IMR-90 (cell line): Measurements from ENCODE around the gene MOB2. TPM values are rescaled to one million over a fixed set of nuclear protein-coding genes. Genes with fewer than 3 reads are reported as not detected.

Experiments
- ATAC-seq: fragments of 200-7000 bp; cut with Tn5 transposase; 2 replicates; pipeline ENCODE4 v1.9.1; 2020; ENCODE audit warnings: low read depth, mild to moderate bottlenecking, moderate library complexity
- BruUV-seq: library from RNA; stranded (reverse); fragments of 400-500 nt; replicated peaks from 2 replicates; lab custom pipeline; 2021; lab: Mats Ljungman, UMichigan
- CTCF ChIA-PET: fragments of 300-600 bp; formaldehyde crosslinking; extraction: SDS; loops from one replicate; lab custom pipeline; 2021; ENCODE audit warnings: antibody characterized with exemption; lab: Yijun Ruan, JAX
- POLR2A ChIA-PET: fragments of 300-600 bp; sonication (Branson Sonifier 250); formaldehyde crosslinking; loops from one replicate; lab custom pipeline; 2022; ENCODE audit warnings: antibody characterized with exemption; ENCODE audit not compliant: unreplicated experiment; lab: Charles Lee
- DNase-seq: peaks from one replicate; pipeline ENCODE4 v3.0.0; 2013
- H2AFZ ChIP-seq: replicated peaks from 2 replicates; pipeline ENCODE3; 2013; ENCODE audit warnings: low read length, mild to moderate bottlenecking; ENCODE audit not compliant: poor library complexity
- H2AK5ac ChIP-seq: 2 replicates; pipeline ENCODE4 v1.6.1; 2013; ENCODE audit warnings: low read depth, low read length, inconsistent platforms
- H2AK9ac ChIP-seq: replicated peaks from 2 replicates; pipeline ENCODE3; 2013; ENCODE audit warnings: mild to moderate bottlenecking, low read depth, low read length, moderate library complexity; ENCODE audit not compliant: poor library complexity
- H2BK120ac ChIP-seq: 2 replicates; pipeline ENCODE4 v1.6.1; 2013; ENCODE audit warnings: low read depth, low read length, inconsistent platforms
- H2BK15ac ChIP-seq: 3 replicates; pipeline ENCODE4 v1.6.1; 2013; ENCODE audit warnings: low read depth, low read length, inconsistent platforms
- H2BK20ac ChIP-seq: 2 replicates; pipeline ENCODE4 v1.6.1; 2013; ENCODE audit warnings: low read depth, mild to moderate bottlenecking, inconsistent platforms, low read length, moderate library complexity
- H2BK5ac ChIP-seq: 2 replicates; pipeline ENCODE4 v1.6.1; 2013; ENCODE audit warnings: mild to moderate bottlenecking, low read depth, low read length, inconsistent platforms; ENCODE audit not compliant: poor library complexity, severe bottlenecking
- H3K14ac ChIP-seq: replicated peaks from 2 replicates; pipeline ENCODE4 v1.6.1; 2013; ENCODE audit warnings: low read depth, low read length, inconsistent platforms
- H3K18ac ChIP-seq: 2 replicates; pipeline ENCODE4 v1.6.1; 2013; ENCODE audit warnings: low read depth, low read length, control low read depth
- H3K23ac ChIP-seq: 2 replicates; pipeline ENCODE4 v1.6.1; 2013; ENCODE audit warnings: low read depth, low read length, inconsistent platforms
- H3K27ac ChIP-seq: 2 replicates; pipeline ENCODE4 v1.5.1; 2013; ENCODE audit warnings: mild to moderate bottlenecking, control low read depth, low read length; ENCODE audit not compliant: insufficient read depth
- H3K27me3 ChIP-seq: 2 replicates; pipeline ENCODE4 v1.6.1; 2013; ENCODE audit warnings: low read length; ENCODE audit not compliant: control insufficient read depth, insufficient read depth
- H3K36me3 ChIP-seq: 2 replicates; pipeline ENCODE4 v1.6.1; 2013; ENCODE audit warnings: low read length, mixed read lengths; ENCODE audit not compliant: control insufficient read depth, insufficient read depth
- H3K4ac ChIP-seq: 2 replicates; pipeline ENCODE4 v1.6.1; 2013; ENCODE audit warnings: low read depth, low read length, inconsistent platforms
- H3K4me1 ChIP-seq: 2 replicates; pipeline ENCODE4 v1.6.1; 2013; ENCODE audit warnings: low read length, mixed read lengths; ENCODE audit not compliant: control insufficient read depth, insufficient read depth
- H3K4me2 ChIP-seq: 2 replicates; pipeline ENCODE4 v1.6.1; 2013; ENCODE audit warnings: low read depth, mild to moderate bottlenecking, control low read depth, low read length, moderate library complexity
- H3K4me3 ChIP-seq: 2 replicates; pipeline ENCODE4 v1.5.1; 2013; ENCODE audit warnings: low read depth, mild to moderate bottlenecking, control low read depth, low read length, moderate library complexity; ENCODE audit not compliant: insufficient read depth
- H3K56ac ChIP-seq: 2 replicates; pipeline ENCODE4 v1.6.1; 2013; ENCODE audit warnings: low read length, inconsistent platforms; ENCODE audit not compliant: insufficient read depth; ENCODE audit errors: extremely low read depth
- H3K79me1 ChIP-seq, 2 experiments: 2 replicates each; pipeline ENCODE4 v1.6.1; 2013; ENCODE audit warnings: low read length in 2 of 2, inconsistent platforms in 1 of 2, low read depth in 1 of 2
- H3K9ac ChIP-seq: 2 replicates; pipeline ENCODE4 v1.6.1; 2013; ENCODE audit warnings: low read depth, low read length, control low read depth
- H3K9me1 ChIP-seq: 2 replicates; pipeline ENCODE4 v1.6.1; 2013; ENCODE audit warnings: low read length, inconsistent platforms; ENCODE audit not compliant: insufficient read depth
- H3K9me3 ChIP-seq: 2 replicates; pipeline ENCODE4 v1.6.1; 2013; ENCODE audit warnings: low read length; ENCODE audit not compliant: control insufficient read depth, insufficient read depth
- H4K20me1 ChIP-seq: 2 replicates; pipeline ENCODE4 v1.6.1; 2013; ENCODE audit warnings: low read length, inconsistent platforms; ENCODE audit not compliant: insufficient read depth
- H4K5ac ChIP-seq: 2 replicates; pipeline ENCODE4 v1.6.1; 2013; ENCODE audit warnings: mild to moderate bottlenecking, low read depth, low read length, control low read depth
- H4K8ac ChIP-seq, 2 experiments: 2 replicates each; pipeline ENCODE4 v1.6.1; 2013; ENCODE audit warnings: low read depth in 2 of 2, low read length in 2 of 2, control low read depth in 1 of 2, inconsistent platforms in 1 of 2
- H4K91ac ChIP-seq: 2 replicates; pipeline ENCODE4 v1.6.1; 2013; ENCODE audit warnings: low read depth, low read length, inconsistent platforms; ENCODE audit not compliant: insufficient read depth
- FOS ChIP-seq: fragments of 150-350 bp; IDR thresholded peaks from 2 replicates; pipeline ENCODE4 v1.6.1; 2016; ENCODE audit warnings: low read depth, low read length
- MAFK ChIP-seq: IDR thresholded peaks from 2 replicates; pipeline ENCODE4 v1.6.1; 2012; ENCODE audit warnings: low read depth, low read length, improper control_type of control experiment
- NFE2L2 ChIP-seq: fragments of 150-350 bp; IDR thresholded peaks from 2 replicates; pipeline ENCODE4 v1.6.1; 2016; ENCODE audit warnings: low read depth, mild to moderate bottlenecking, low read length
- POLR2A ChIP-seq: IDR thresholded peaks from 2 replicates; pipeline ENCODE4 v1.6.1; 2012; ENCODE audit warnings: mild to moderate bottlenecking, low read depth, low read length
- SMC3 ChIP-seq: fragments of 150-350 bp; IDR thresholded peaks from 2 replicates; pipeline ENCODE4 v1.6.1; 2016; ENCODE audit warnings: low read depth, mild to moderate bottlenecking, antibody characterized with exemption, low read length, moderate library complexity
- WGBS, 2 experiments: methylation state at CpG; one replicate each; pipeline versions ENCODE4 v1.1.5 to v1.1.7; 2013; ENCODE audit warnings: missing lambda C conversion rate in 2 of 2; ENCODE audit not compliant: insufficient read length in 1 of 2; ENCODE audit errors: extremely low coverage in 2 of 2; 5-methylcytosine and 5-hydroxymethylcytosine counted together
- dilution Hi-C: fragments of 300-500 bp; cut with HindIII; formaldehyde crosslinking; loops from one replicate; pipeline ENCODE4 v1.14.3; 2018; ENCODE audit warnings: low sequenced_read_pairs; ENCODE audit not compliant: unreplicated experiment
- in situ Hi-C: fragments of 300-500 bp; cut with MboI; formaldehyde crosslinking; loops from 3 replicates; pipeline ENCODE4 v1.14.3; 2019; ENCODE audit warnings: low sequenced_read_pairs, inconsistent platforms, mixed read lengths
- intact Hi-C: fragments of 100-400 bp; cut with micrococcal nuclease; formaldehyde crosslinking; loops from 2 replicates; pipeline ENCODE4 v1.10.0; 2022
- polyA plus RNA-seq, 3 experiments: library from polyadenylated mRNA; depleted of rRNA; stranded (reverse); fragments of >200 nt; gene quantifications; 2 replicates each; pipeline ENCODE4 v1.2.3, GENCODE V29; 2012; ENCODE audit warnings: low replicate concordance in 1 of 3
- total RNA-seq: library from RNA; depleted of rRNA; stranded (reverse); fragments of >200 nt; gene quantifications from 2 replicates; pipeline ENCODE4 v1.2.3, GENCODE V29; 2012

MOB2 gene
- total and polyA plus RNA-seq, 2 of the 4 experiments (the other 2 are of a cell fraction), result 23.7 to 36.2 TPM

- in situ Hi-C loops (loop anchor here (25.0 kb wide), 1 partner anchor 297 kb away; the partner anchor contains the start of gene MUC5B), intact Hi-C loops (no loop called here), dilution Hi-C loops (no loop called here)
- POLR2A ChIA-PET, result no interaction called here
- Histone ChIP-seq H3K79me1 (peaks cover 15 to 64% of the 10 kb centered on the region in 2 experiments), H3K4me3 (no peak overlapping the region), H4K20me1 (peaks cover 80% of the 10 kb centered on the region), H3K36me3 (no peaks in the 10 kb centered on the region), H2BK20ac (no peak overlapping the region), H4K91ac (no peak overlapping the region), H3K4ac (no peak overlapping the region), H4K8ac (no peak overlapping the region), H3K27ac (no peak overlapping the region), H3K9ac (no peak overlapping the region), H2AFZ (no peak overlapping the region), H3K18ac (no peak overlapping the region), H3K4me1 (no peaks in the 10 kb centered on the region), H3K14ac (no peak overlapping the region), H2BK120ac (no peak overlapping the region), H3K23ac (no peak overlapping the region), H2AK5ac (no peak overlapping the region), H2BK15ac (no peak overlapping the region), H2AK9ac (no peak overlapping the region), H3K9me1 (peaks cover 3% of the 10 kb centered on the region; the same call in 1 of the 2 replicates), H3K4me2 (no peak overlapping the region), H3K27me3 (no peaks in the 10 kb centered on the region), H3K56ac (no peak overlapping the region), H3K9me3 (no peaks in the 10 kb centered on the region), H4K5ac (no peak overlapping the region), H2BK5ac (no peak overlapping the region)
- BruUV-seq, result no TSS peak
- CTCF ChIA-PET, result no interaction called here
- WGBS, 2 experiments, result 82% methylated on average over 6 of the region's 20 CpGs; no CpG with 5 or more reads in 1 of the 2 experiments
- no peak for ATAC-seq
- TF ChIP-seq NFE2L2 (no peak), MAFK (no peak), FOS (no peak), SMC3 (no peak), POLR2A (no peak)
- DNase-seq, result no peak
Observed at GRCh38 chr11:1509626-1510255, 23.2 kb upstream of the MOB2 start.
